LHCN-M2 (cell line): ENCODE results near the gene SNTB2. TPM values are rescaled to one million over a fixed set of nuclear protein-coding genes. Genes with fewer than 3 reads are reported as not detected.
"Not testable (repeated sequence)": the region's sequence is repeated elsewhere in the genome, so short reads cannot be mapped to it uniquely, and the experiment has no call there.

Experiments
- DNase-seq: peaks from one replicate; pipeline ENCODE4 v3.0.0-alpha.2; 2012; ENCODE audit warnings: low read depth
- polyA plus RNA-seq: library from polyadenylated mRNA; unstranded; fragments of >200 nt; gene quantifications from one replicate; pipeline ENCODE4 v1.2.1, GENCODE V29; 2012; ENCODE audit warnings: missing spikeins
- total RNA-seq: library from RNA; depleted of rRNA; stranded (reverse); fragments of >200 nt; gene quantifications from 2 replicates; pipeline ENCODE4 v1.2.3, GENCODE V29; 2014; rRNA removed

The SNTB2 gene
- total RNA-seq = 18.5 and 29.6 TPM in 2 replicates
- 5.7 TPM for polyA plus RNA-seq

- peak; percentile 87 for DNase-seq
Observed at GRCh38 chr16:69186642-69187445, at the start of gene SNTB2. Gene SNTB2 (plus strand): TSS chr16:69187164. CDS start chr16:69187167, 3 bp downstream.

GRCh38 chr16:69138608-69139007 is 48.4 kb upstream of the SNTB2 start:
- DNase-seq = no peak

GRCh38 chr16:69139464-69139863 is 47.5 kb upstream of the SNTB2 start:
- not testable (repeated sequence) for DNase-seq

- DNase-seq = no peak
Observed at GRCh38 chr16:69141014-69141413, 46.0 kb upstream of the SNTB2 start.

- DNase-seq = no peak
Observed at GRCh38 chr16:69141936-69142335, 45.0 kb upstream of the SNTB2 start.

- DNase-seq = peak; percentile 19
Observed at GRCh38 chr16:69143116-69143515, 43.8 kb upstream of the SNTB2 start.

GRCh38 chr16:69145658-69146057 is 41.3 kb upstream of the SNTB2 start:
- peak; percentile 76 for DNase-seq

GRCh38 chr16:69149621-69150020 is 37.3 kb upstream of the SNTB2 start:
- not testable (repeated sequence) for DNase-seq

- peak; percentile 67 for DNase-seq
Observed at GRCh38 chr16:69150146-69150865, 36.7 kb upstream of the SNTB2 start.

GRCh38 chr16:69157196-69157595 is 29.8 kb upstream of the SNTB2 start:
- DNase-seq = no peak

- DNase-seq = no peak
Observed at GRCh38 chr16:69160192-69160591, 26.8 kb upstream of the SNTB2 start.

- DNase-seq = no peak
Observed at GRCh38 chr16:69165584-69165983, 21.4 kb upstream of the SNTB2 start.

GRCh38 chr16:69166221-69166833 is 20.6 kb upstream of the SNTB2 start:
- peak; percentile 29 for DNase-seq

GRCh38 chr16:69166946-69167930 is 19.7 kb upstream of the SNTB2 start:
- DNase-seq = no peak

- DNase-seq = no peak
Observed at GRCh38 chr16:69169051-69169450, 17.9 kb upstream of the SNTB2 start.

- DNase-seq = no peak
Observed at GRCh38 chr16:69169607-69170352, 17.2 kb upstream of the SNTB2 start.

GRCh38 chr16:69171325-69172084 is 15.5 kb upstream of the SNTB2 start:
- DNase-seq = no peak

- DNase-seq = peak; percentile 62
Observed at GRCh38 chr16:69176033-69176800, 10.7 kb upstream of the SNTB2 start.
